Measurements from ENCODE around the gene GRK4. TPM values are rescaled to one million over a fixed set of nuclear protein-coding genes. Genes with fewer than 3 reads are reported as not detected.
"Not testable (repeated sequence)": the region's sequence is repeated elsewhere in the genome, so short reads cannot be mapped to it uniquely, and the experiment has no call there.

GRK4 gene
- total RNA-seq, 3 donors from 2014 or later, result 0.87 to 8.9 (median 3.9) TPM

- H3K4me3 ChIP-seq, result no peak overlapping the region
- intact Hi-C loops (cut with DNase I, micrococcal nuclease), result no loop called here
- no peaks in the 10 kb centered on the region for H3K4me1 ChIP-seq (ENCODE audit: low read depth)
- no peaks in the 10 kb centered on the region for H3K36me3 ChIP-seq (ENCODE audit: low read depth)
- DNase-seq, result no peak
- H3K9me3 ChIP-seq, result peaks cover 4% of the 10 kb centered on the region
- TF ChIP-seq, protein P1, sequence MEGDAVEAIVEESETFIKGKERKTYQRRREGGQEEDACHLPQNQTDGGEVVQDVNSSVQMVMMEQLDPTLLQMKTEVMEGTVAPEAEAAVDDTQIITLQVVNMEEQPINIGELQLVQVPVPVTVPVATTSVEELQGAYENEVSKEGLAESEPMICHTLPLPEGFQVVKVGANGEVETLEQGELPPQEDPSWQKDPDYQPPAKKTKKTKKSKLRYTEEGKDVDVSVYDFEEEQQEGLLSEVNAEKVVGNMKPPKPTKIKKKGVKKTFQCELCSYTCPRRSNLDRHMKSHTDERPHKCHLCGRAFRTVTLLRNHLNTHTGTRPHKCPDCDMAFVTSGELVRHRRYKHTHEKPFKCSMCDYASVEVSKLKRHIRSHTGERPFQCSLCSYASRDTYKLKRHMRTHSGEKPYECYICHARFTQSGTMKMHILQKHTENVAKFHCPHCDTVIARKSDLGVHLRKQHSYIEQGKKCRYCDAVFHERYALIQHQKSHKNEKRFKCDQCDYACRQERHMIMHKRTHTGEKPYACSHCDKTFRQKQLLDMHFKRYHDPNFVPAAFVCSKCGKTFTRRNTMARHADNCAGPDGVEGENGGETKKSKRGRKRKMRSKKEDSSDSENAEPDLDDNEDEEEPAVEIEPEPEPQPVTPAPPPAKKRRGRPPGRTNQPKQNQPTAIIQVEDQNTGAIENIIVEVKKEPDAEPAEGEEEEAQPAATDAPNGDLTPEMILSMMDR (IDR thresholded peaks at IDR 0.05), result no peak
- ATAC-seq, result no peak
These were observed 18.0 kb downstream of the GRK4 start for GRCh38 chr4:2981256-2981819.

GRCh38 chr4:2982012-2982411 lies 18.6 kb downstream of the GRK4 start:
- no peak for ATAC-seq
- H3K4me3 ChIP-seq, result no peak overlapping the region
- intact Hi-C loops (cut with DNase I, micrococcal nuclease), result no loop called here

GRCh38 chr4:2983715-2984114 lies 20.3 kb downstream of the GRK4 start:
- ATAC-seq; H3K4me1 ChIP-seq (ENCODE audit: low read depth); H3K4me3 ChIP-seq; DNase-seq; intact Hi-C loops (cut with DNase I, micrococcal nuclease); H3K9me3 ChIP-seq; H3K36me3 ChIP-seq (ENCODE audit: low read depth): not testable (repeated sequence)

More at GRCh38 chr4:2982012-2982411, 18.6 kb downstream of the GRK4 start:
- TF ChIP-seq, protein P1 (IDR thresholded peaks at IDR 0.05), result no peak
- no peaks in the 10 kb centered on the region for H3K4me1 ChIP-seq (ENCODE audit: low read depth)
- H3K9me3 ChIP-seq, result peaks cover 4% of the 10 kb centered on the region
- no peaks in the 10 kb centered on the region for H3K36me3 ChIP-seq (ENCODE audit: low read depth)
- DNase-seq, result no peak

GRCh38 chr4:2991243-2991642 lies 27.9 kb downstream of the GRK4 start:
- H3K4me3 ChIP-seq, result no peak overlapping the region
- intact Hi-C loops (cut with DNase I, micrococcal nuclease), result no loop called here
- no peaks in the 10 kb centered on the region for H3K9me3 ChIP-seq
- H3K36me3 ChIP-seq (ENCODE audit: low read depth), result no peaks in the 10 kb centered on the region
- DNase-seq (no peak), ATAC-seq (no peak)
- no peaks in the 10 kb centered on the region for H3K4me1 ChIP-seq (ENCODE audit: low read depth)
- TF ChIP-seq, protein P1 (IDR thresholded peaks at IDR 0.05), result no peak

GRCh38 chr4:2994917-2995316 lies 31.5 kb downstream of the GRK4 start:
- Histone ChIP-seq H3K9me3 (no peaks in the 10 kb centered on the region), H3K4me1 (ENCODE audit: low read depth) (no peaks in the 10 kb centered on the region), H3K36me3 (ENCODE audit: low read depth) (no peaks in the 10 kb centered on the region), H3K4me3 (no peak overlapping the region)
- TF ChIP-seq, protein P1 (IDR thresholded peaks at IDR 0.05), result no peak
- ATAC-seq, result no peak
- no peak for DNase-seq
- intact Hi-C loops (cut with DNase I, micrococcal nuclease), result no loop called here

GRCh38 chr4:2995546-2996265 lies 32.3 kb downstream of the GRK4 start:
- ATAC-seq (no peak), DNase-seq (no peak)
- H3K4me3 ChIP-seq, result no peak overlapping the region
- no peaks in the 10 kb centered on the region for H3K9me3 ChIP-seq
- TF ChIP-seq, protein P1 (IDR thresholded peaks at IDR 0.05), result no peak
- no peaks in the 10 kb centered on the region for H3K4me1 ChIP-seq (ENCODE audit: low read depth)
- no peaks in the 10 kb centered on the region for H3K36me3 ChIP-seq (ENCODE audit: low read depth)
- intact Hi-C loops (cut with DNase I, micrococcal nuclease), result no loop called here
